Liver (tissue), 3 donors: ENCODE data around the gene UGT1A8.

Source experiments
- ATF3 ChIP-seq: IDR thresholded peaks from 2 replicates; pipeline ENCODE4 v1.6.1; 2016; ENCODE audit warnings: antibody characterized with exemption
- EGR1 ChIP-seq, 2 donors: IDR thresholded peaks; 2 replicates each; pipeline ENCODE4 v1.6.1; 2016 to 2018; ENCODE audit warnings: antibody characterized with exemption in 2 of 2, low read depth in 2 of 2
- HNF4G ChIP-seq: IDR thresholded peaks from 2 replicates; pipeline ENCODE4 v1.6.1; 2016; ENCODE audit warnings: antibody characterized with exemption
- JUND ChIP-seq, 2 donors: IDR thresholded peaks; 2 replicates each; pipeline ENCODE4 v1.6.1; 2016; ENCODE audit warnings: antibody characterized with exemption in 2 of 2
- MAX ChIP-seq: IDR thresholded peaks from 2 replicates; pipeline ENCODE4 v1.6.1; 2016; ENCODE audit warnings: antibody characterized with exemption
- RAD21 ChIP-seq, 2 donors: IDR thresholded peaks; 2 replicates each; pipeline ENCODE4 v1.6.1; 2016; ENCODE audit warnings: antibody characterized with exemption in 2 of 2, mild to moderate bottlenecking in 2 of 2
- REST ChIP-seq: IDR thresholded peaks from 2 replicates; pipeline ENCODE4 v1.6.1; 2016; ENCODE audit warnings: antibody characterized with exemption, mild to moderate bottlenecking
- RXRA ChIP-seq, 2 donors: IDR thresholded peaks; 2 replicates each; pipeline ENCODE4 v1.6.1; 2017 to 2018; ENCODE audit warnings: antibody characterized with exemption in 2 of 2, mild to moderate bottlenecking in 1 of 2
- TAF1 ChIP-seq: conservative IDR thresholded peaks from 2 replicates; pipeline ENCODE4 v1.6.1; 2016; ENCODE audit warnings: antibody characterized with exemption, mild to moderate bottlenecking
- TF ChIP-seq, protein P1 (sequence below): fragments of 150-350 bp; IDR thresholded peaks from 2 replicates; pipeline ENCODE4 v1.5.1; 2017; ENCODE audit warnings: improper control_type of control experiment, low read depth, low read length; ENCODE audit not compliant: missing input control
- donor health status: healthy.
- donor health status: healthy.

GRCh38 chr2:233799716-233800115, 182.3 kb downstream of the UGT1A8 start:
- no peak for TF ChIP-seq RAD21 (IDR thresholded peaks at IDR 0.05)
- no peak for TF ChIP-seq TAF1
- TF ChIP-seq, protein P1, sequence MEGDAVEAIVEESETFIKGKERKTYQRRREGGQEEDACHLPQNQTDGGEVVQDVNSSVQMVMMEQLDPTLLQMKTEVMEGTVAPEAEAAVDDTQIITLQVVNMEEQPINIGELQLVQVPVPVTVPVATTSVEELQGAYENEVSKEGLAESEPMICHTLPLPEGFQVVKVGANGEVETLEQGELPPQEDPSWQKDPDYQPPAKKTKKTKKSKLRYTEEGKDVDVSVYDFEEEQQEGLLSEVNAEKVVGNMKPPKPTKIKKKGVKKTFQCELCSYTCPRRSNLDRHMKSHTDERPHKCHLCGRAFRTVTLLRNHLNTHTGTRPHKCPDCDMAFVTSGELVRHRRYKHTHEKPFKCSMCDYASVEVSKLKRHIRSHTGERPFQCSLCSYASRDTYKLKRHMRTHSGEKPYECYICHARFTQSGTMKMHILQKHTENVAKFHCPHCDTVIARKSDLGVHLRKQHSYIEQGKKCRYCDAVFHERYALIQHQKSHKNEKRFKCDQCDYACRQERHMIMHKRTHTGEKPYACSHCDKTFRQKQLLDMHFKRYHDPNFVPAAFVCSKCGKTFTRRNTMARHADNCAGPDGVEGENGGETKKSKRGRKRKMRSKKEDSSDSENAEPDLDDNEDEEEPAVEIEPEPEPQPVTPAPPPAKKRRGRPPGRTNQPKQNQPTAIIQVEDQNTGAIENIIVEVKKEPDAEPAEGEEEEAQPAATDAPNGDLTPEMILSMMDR = no peak
- no peak for TF ChIP-seq EGR1 (IDR thresholded peaks at IDR 0.05; ENCODE audit: low read depth in 2 of 2)
- no peak for TF ChIP-seq ATF3
- TF ChIP-seq REST = no peak
- no peak for TF ChIP-seq RXRA (IDR thresholded peaks at IDR 0.05)
- no peak for TF ChIP-seq JUND (IDR thresholded peaks at IDR 0.05)
- TF ChIP-seq HNF4G = no peak
- TF ChIP-seq MAX = no peak
